22Rv1 (cell line): ENCODE data around the gene HCFC2.

Experiments
- H3K27ac ChIP-seq: fragments of 450-650 bp; 2 replicates; pipeline ENCODE4 v1.5.1; 2017
- ZFX ChIP-seq: fragments of 450-650 bp; IDR thresholded peaks from 2 replicates; pipeline ENCODE4 v1.6.1; 2017; ENCODE audit warnings: antibody characterized with exemption, borderline replicate concordance
- TF ChIP-seq, protein P1 (sequence below): fragments of 450-650 bp; IDR thresholded peaks from 2 replicates; pipeline ENCODE4 v1.5.1; 2017; ENCODE audit warnings: mild to moderate bottlenecking

HCFC2 gene

DNA sequence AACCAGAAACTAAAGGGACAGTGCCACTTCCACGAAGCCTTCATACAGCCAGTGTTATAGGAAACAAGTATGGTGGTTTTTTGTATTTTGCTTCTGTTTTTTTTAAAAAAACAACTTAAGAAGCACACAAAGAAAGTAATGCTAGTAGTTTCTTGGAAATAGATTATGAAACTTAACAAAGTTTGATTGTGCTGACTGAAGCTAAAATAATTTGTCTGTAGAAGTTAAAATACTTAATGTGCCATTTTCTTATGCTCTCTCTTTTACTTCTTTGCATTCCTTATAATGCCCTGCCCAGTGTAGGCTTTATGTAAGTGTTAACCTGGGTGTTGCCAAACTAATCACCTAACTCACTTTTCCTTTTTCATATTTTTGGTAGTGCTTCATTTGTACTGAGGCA lies 16.4 kb downstream of the HCFC2 start:
- H3K27ac ChIP-seq = no peak overlapping the region
- TF ChIP-seq, protein P1, sequence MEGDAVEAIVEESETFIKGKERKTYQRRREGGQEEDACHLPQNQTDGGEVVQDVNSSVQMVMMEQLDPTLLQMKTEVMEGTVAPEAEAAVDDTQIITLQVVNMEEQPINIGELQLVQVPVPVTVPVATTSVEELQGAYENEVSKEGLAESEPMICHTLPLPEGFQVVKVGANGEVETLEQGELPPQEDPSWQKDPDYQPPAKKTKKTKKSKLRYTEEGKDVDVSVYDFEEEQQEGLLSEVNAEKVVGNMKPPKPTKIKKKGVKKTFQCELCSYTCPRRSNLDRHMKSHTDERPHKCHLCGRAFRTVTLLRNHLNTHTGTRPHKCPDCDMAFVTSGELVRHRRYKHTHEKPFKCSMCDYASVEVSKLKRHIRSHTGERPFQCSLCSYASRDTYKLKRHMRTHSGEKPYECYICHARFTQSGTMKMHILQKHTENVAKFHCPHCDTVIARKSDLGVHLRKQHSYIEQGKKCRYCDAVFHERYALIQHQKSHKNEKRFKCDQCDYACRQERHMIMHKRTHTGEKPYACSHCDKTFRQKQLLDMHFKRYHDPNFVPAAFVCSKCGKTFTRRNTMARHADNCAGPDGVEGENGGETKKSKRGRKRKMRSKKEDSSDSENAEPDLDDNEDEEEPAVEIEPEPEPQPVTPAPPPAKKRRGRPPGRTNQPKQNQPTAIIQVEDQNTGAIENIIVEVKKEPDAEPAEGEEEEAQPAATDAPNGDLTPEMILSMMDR = no peak
- TF ChIP-seq ZFX = no peak

DNA sequence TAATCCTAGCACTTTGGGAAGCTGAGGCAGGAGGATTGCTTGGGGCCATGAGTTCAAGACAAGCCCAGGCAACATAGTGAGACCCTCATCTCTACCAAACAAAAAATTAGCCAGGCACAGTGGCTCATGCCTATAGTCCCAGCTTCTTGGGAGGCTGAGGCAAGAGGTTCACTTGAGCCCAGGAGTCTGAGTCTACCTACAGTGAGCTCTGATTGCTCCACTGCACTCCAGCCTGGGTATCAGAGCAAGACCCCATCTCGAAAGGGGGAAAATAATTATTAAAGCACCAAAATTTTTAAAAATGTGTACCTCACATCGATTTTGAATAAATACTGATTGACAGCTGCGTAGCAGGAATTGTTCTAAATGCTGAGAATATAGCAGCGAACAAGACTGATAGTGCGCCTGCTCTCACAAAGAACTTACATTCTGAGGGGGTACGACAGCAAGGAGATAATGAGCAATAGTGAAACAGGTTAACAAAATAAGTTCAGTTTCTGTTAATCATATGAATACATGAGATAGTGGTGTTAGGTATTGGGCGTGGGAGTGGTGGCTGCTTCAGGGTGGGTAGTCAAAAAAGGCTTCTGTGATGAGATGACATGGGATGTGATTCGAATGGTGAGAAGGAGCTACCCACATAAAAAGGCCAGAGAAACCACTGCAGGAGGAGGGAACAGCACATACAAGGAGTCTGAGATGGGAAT lies 19.6 kb downstream of the HCFC2 start:
- H3K27ac ChIP-seq = no peak overlapping the region
- TF ChIP-seq, protein P1 = no peak
- TF ChIP-seq ZFX = no peak

DNA sequence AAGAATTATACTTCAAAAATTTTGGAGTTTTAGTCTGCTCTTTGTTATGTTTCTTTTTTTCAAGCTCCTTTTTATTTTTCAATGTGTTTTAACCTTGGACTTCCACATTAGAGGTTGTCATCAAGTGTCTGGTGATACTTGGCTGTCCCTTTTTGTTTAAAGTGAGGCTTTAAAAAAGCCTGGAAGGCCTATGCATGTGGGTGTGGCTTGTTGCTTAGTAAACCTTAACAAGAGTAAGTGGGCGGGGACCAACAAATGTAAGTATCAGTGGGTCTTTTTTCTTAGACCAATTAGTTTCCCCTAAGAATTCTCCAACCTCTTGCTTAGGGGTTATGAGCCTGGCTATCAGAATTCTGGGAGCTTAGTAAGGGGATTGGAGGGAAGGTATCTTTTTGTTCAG lies 26.4 kb downstream of the HCFC2 start:
- no peak overlapping the region for H3K27ac ChIP-seq

DNA sequence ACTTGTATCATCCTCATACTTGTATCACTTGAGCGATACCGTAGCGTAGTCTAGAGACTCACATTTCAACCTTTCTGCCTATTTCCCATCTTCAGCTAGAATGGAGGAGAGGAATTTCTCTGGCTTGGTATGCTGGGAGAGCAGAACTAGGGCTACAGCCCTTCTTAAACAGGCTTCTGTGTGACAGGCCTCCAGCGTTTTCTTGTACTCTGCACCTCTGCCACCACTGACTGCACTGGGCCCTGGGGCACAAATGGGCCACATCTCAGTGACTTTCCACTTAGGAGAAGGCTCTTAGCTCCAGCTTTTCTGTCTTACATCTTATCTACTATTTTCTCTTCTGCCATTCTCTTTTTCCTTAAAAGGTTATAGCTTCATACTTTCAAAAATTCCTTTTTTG lies 26.8 kb downstream of the HCFC2 start:
- no peak overlapping the region for H3K27ac ChIP-seq
- no peak for TF ChIP-seq ZFX
- TF ChIP-seq, protein P1 = no peak

More for the DNA sequence above, 26.4 kb downstream of the HCFC2 start:
- no peak for TF ChIP-seq ZFX
- TF ChIP-seq, protein P1 = no peak

DNA sequence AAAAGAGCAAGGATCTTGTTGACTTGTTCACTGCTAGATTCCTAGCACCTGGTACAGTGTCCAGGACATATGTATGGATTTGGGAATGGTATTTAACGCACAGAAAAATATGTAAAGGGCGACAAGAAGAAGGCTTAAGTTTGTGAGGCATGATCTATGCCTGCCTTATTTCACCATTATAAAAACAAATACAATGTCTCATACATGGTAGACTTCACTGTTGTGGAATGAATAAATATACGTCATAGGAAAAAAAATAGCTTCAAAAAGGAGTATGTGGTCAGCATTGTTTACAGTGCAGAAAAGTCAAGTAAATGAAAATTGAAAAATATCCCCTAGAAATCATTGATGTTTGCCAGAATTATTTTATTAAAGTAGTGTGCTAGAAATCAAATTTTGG lies 30.0 kb downstream of the HCFC2 start:
- no peak overlapping the region for H3K27ac ChIP-seq
- no peak for TF ChIP-seq ZFX
- TF ChIP-seq, protein P1 = no peak

DNA sequence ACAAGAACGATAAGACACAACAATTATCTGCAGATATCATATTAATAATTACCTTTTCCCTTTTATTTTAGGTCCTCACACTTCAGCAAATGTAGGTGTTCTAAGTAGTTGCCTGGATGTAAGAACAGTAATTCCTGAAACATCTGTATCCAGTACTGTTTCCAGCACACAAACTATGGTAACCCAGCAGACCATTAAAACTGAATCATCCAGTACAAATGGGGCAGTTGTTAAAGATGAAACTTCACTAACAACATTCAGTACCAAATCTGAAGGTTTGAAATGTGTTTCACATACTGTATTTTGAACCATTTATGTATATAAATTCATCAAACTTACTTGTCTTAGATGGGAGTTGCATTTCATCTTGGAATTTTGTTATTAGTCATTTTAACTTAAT lies 31.0 kb downstream of the HCFC2 start:
- H3K27ac ChIP-seq = no peak overlapping the region
- TF ChIP-seq, protein P1 = no peak
- no peak for TF ChIP-seq ZFX

DNA sequence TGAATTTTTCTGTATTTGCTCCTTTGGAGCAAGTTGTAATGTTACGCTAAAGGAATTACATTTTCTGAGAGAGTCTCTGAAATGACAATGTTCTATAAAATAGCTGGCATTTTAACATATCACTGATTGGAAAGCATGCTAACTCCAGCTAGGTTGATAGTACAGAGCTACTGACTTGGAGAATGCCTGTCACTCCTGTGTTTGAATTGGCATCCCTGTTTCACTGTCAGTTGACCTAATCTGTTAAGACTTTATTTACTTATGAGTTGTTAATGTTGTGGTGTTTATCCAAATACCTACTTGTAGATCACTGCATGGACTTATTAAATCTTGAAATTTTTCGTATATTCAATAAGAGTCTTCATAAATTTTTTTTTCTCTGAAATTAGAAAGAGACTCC lies 33.6 kb downstream of the HCFC2 start:
- H3K27ac ChIP-seq = no peak overlapping the region
- TF ChIP-seq ZFX = no peak
- TF ChIP-seq, protein P1 = no peak
